HepG2 (cell line): ENCODE results near the gene TTLL6. TPM values are rescaled to one million over a fixed set of nuclear protein-coding genes. Genes with fewer than 3 reads are reported as not detected.

Experiments
- ATF7-NPFF ChIP-seq: sonication (generic); formaldehyde crosslinking; IDR thresholded peaks from 2 replicates; pipeline ENCODE4 v1.8.1; 2023; ENCODE audit warnings: mild to moderate bottlenecking, low read depth, missing genetic modification reagents, moderate library complexity
- CREM ChIP-seq, 2 experiments: sonication (generic) in 1 of 2; formaldehyde crosslinking in 1 of 2; IDR thresholded peaks; 2 replicates each; pipeline versions ENCODE4 v1.4.0 to v1.6.1; 2016 to 2020; ENCODE audit warnings: antibody characterized with exemption in 1 of 2, mild to moderate bottlenecking in 1 of 2, missing genetic modification reagents in 1 of 2
- ERF ChIP-seq: IDR thresholded peaks from 2 replicates; pipeline ENCODE4 v1.6.1; 2018; ENCODE audit warnings: missing biosample characterization, missing genetic modification reagents
- KIAA2018 ChIP-seq: sonication (generic); formaldehyde crosslinking; IDR thresholded peaks from 2 replicates; pipeline ENCODE4 v1.5.0; 2020; ENCODE audit warnings: mild to moderate bottlenecking, missing genetic modification reagents, borderline replicate concordance
- MLLT10 ChIP-seq: sonication (generic); formaldehyde crosslinking; IDR thresholded peaks from 2 replicates; pipeline ENCODE4 v1.4.0; 2020; ENCODE audit warnings: missing genetic modification reagents
- NFE2L2 ChIP-seq: fragments of 150-350 bp; IDR thresholded peaks from 2 replicates; pipeline ENCODE4 v1.6.1; 2014; ENCODE audit warnings: low read length
- NR2F2 ChIP-seq: IDR thresholded peaks from 2 replicates; pipeline ENCODE4 v1.6.1; 2012; ENCODE audit warnings: low read depth, inconsistent platforms, borderline replicate concordance
- NR3C1 ChIP-seq: sonication (generic); formaldehyde crosslinking; IDR thresholded peaks from 2 replicates; pipeline ENCODE4 v1.4.0; 2020; ENCODE audit warnings: missing genetic modification reagents
- TEAD2 ChIP-seq: sonication (generic); formaldehyde crosslinking; IDR thresholded peaks from 2 replicates; pipeline ENCODE4 v1.9.0; 2021; ENCODE audit warnings: missing genetic modification reagents
- ZFP36L1 ChIP-seq: sonication (generic); formaldehyde crosslinking; IDR thresholded peaks from 2 replicates; pipeline ENCODE4 v1.8.0; 2022; ENCODE audit warnings: mild to moderate bottlenecking, missing genetic modification reagents, moderate library complexity
- ZFP91 ChIP-seq: sonication (generic); formaldehyde crosslinking; IDR thresholded peaks from 2 replicates; pipeline ENCODE4 v1.9.0; 2022; ENCODE audit warnings: missing genetic modification reagents, mild to moderate bottlenecking, borderline replicate concordance
- ZNF205 ChIP-seq: IDR thresholded peaks from 2 replicates; pipeline ENCODE4 v1.6.1; 2018; ENCODE audit warnings: missing biosample characterization, missing genetic modification reagents
- ZNF3 ChIP-seq: IDR thresholded peaks from 2 replicates; pipeline ENCODE4 v1.7.0; 2017; ENCODE audit warnings: inconsistent platforms
- ZNF607 ChIP-seq: sonication (generic); formaldehyde crosslinking; IDR thresholded peaks from 2 replicates; pipeline ENCODE4 v1.5.1; 2020; ENCODE audit warnings: missing genetic modification reagents, mild to moderate bottlenecking, borderline replicate concordance
- polyA plus RNA-seq, 8 experiments: library from polyadenylated mRNA; depleted of rRNA in 3 of 8; stranded (reverse) in 7 of 8; unstranded in 1 of 8; fragments of >200 nt; fragmentation: Illumina TruSeq in 4 of 8; extraction: Trizol in 4 of 8; gene quantifications; 2 replicates each; pipeline versions ENCODE4 v1.2.1 to v1.2.3, GENCODE V29; 2011 to 2016; ENCODE audit warnings: low read depth in 4 of 8, missing spikeins in 1 of 8, mixed read lengths in 1 of 8; ENCODE audit not compliant: insufficient read depth in 1 of 8
- total RNA-seq, 5 experiments: library from RNA; depleted of rRNA; stranded (reverse); fragments of >200 nt; fragmentation: Illumina TruSeq; extraction: Trizol; gene quantifications; 2 replicates each; pipeline ENCODE4 v1.2.3, GENCODE V29; 2016; ENCODE audit warnings: low read depth in 1 of 5
- TF ChIP-seq, protein P1 (sequence below): sonication (generic); formaldehyde crosslinking; IDR thresholded peaks from 2 replicates; pipeline ENCODE4 v1.4.0; 2020; ENCODE audit warnings: missing genetic modification reagents

Gene TTLL6
- total and polyA plus RNA-seq, 2 of the 13 experiments (the other 11 are each of a cell fraction or from before 2014, with no cell fraction given), result 0.04 to 0.08 TPM

- TF ChIP-seq ZFP91 (CRISPR knock-in tag) (no peak; the same call in 1 of the 2 replicates), ZNF205 (peak; percentile 70; the same call in 1 of the 2 replicates), NR2F2 (peak; percentile 57; the same call in 1 of the 2 replicates), MLLT10 (CRISPR knock-in tag) (no peak), ATF7-NPFF (CRISPR knock-in tag) (peak; percentile 11; the same call in 1 of the 2 replicates), CREM (IDR thresholded peaks at IDR 0.05) (peak; percentile 69; the same call in 1 of the 2 replicates), CREM (CRISPR knock-in tag; IDR thresholded peaks at IDR 0.05) (no peak), TEAD2 (CRISPR knock-in tag) (no peak), ZNF607 (CRISPR knock-in tag) (0 out of 2 replicates have a peak, but pooled peaks have one; percentile 20), KIAA2018 (CRISPR knock-in tag) (no peak), ZNF3 (CRISPR knock-in tag) (peak; percentile 72; the same call in 1 of the 2 replicates), NFE2L2 (no peak), ZFP36L1 (CRISPR knock-in tag) (no peak), ERF (CRISPR knock-in tag) (no peak), NR3C1 (CRISPR knock-in tag) (no peak)
- TF ChIP-seq, protein P1, sequence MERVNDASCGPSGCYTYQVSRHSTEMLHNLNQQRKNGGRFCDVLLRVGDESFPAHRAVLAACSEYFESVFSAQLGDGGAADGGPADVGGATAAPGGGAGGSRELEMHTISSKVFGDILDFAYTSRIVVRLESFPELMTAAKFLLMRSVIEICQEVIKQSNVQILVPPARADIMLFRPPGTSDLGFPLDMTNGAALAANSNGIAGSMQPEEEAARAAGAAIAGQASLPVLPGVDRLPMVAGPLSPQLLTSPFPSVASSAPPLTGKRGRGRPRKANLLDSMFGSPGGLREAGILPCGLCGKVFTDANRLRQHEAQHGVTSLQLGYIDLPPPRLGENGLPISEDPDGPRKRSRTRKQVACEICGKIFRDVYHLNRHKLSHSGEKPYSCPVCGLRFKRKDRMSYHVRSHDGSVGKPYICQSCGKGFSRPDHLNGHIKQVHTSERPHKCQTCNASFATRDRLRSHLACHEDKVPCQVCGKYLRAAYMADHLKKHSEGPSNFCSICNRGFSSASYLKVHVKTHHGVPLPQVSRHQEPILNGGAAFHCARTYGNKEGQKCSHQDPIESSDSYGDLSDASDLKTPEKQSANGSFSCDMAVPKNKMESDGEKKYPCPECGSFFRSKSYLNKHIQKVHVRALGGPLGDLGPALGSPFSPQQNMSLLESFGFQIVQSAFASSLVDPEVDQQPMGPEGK (CRISPR knock-in tag), result peak; percentile 33; the same call in 1 of the 2 replicates
These were observed 21.4 kb downstream of the TTLL6 start (continued) for GRCh38 chr17:48795444-48796162.
